ENCODE results near the gene LYST. TPM values are rescaled to one million over a fixed set of nuclear protein-coding genes. Genes with fewer than 3 reads are reported as not detected.

LYST gene
- total RNA-seq, 1 donor from 2014 or later: 16.4 TPM

DNA sequence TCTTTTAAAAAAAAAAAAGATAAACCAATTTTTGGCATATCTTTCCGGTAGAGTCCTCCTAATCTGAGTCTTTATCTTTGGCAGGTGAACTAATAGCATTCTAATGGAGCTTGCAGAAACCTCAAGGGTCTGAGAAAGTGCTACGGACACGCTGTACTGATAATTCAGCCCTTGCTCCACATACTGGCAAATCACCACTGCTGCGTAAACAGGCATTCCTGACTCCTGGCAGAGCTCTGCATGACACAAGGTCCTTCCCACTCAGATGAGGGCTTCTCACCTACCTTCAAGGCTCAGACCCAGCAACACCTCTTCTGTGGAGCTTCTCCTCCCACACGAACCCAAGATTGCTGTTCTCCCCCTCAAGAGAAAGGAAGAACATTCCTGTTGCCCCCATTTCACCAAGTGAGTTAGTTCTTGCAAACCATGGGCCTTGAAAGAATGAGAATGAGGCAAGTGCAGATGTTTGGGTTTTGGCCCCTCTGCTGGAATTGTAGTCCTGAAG lies 48.0 kb downstream of the LYST start:
- TF ChIP-seq, protein P1, sequence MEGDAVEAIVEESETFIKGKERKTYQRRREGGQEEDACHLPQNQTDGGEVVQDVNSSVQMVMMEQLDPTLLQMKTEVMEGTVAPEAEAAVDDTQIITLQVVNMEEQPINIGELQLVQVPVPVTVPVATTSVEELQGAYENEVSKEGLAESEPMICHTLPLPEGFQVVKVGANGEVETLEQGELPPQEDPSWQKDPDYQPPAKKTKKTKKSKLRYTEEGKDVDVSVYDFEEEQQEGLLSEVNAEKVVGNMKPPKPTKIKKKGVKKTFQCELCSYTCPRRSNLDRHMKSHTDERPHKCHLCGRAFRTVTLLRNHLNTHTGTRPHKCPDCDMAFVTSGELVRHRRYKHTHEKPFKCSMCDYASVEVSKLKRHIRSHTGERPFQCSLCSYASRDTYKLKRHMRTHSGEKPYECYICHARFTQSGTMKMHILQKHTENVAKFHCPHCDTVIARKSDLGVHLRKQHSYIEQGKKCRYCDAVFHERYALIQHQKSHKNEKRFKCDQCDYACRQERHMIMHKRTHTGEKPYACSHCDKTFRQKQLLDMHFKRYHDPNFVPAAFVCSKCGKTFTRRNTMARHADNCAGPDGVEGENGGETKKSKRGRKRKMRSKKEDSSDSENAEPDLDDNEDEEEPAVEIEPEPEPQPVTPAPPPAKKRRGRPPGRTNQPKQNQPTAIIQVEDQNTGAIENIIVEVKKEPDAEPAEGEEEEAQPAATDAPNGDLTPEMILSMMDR (IDR thresholded peaks at IDR 0.05): no peak
- H3K4me1 Mint-ChIP-seq (ENCODE audit: low read depth): peaks cover 12% of the 10 kb centered on the region
- no peak for DNase-seq (ENCODE audit: low spot score)
- no peaks in the 10 kb centered on the region for H3K36me3 Mint-ChIP-seq (ENCODE audit: low read depth)
- no peak overlapping the region for H3K27ac Mint-ChIP-seq (ENCODE audit: unreplicated experiment)
- no peaks in the 10 kb centered on the region for H3K27me3 Mint-ChIP-seq (ENCODE audit: low read depth)
- H3K4me3 Mint-ChIP-seq (ENCODE audit: unreplicated experiment): no peak overlapping the region
- no peaks in the 10 kb centered on the region for H3K9me3 Mint-ChIP-seq (ENCODE audit: low read depth)

DNA sequence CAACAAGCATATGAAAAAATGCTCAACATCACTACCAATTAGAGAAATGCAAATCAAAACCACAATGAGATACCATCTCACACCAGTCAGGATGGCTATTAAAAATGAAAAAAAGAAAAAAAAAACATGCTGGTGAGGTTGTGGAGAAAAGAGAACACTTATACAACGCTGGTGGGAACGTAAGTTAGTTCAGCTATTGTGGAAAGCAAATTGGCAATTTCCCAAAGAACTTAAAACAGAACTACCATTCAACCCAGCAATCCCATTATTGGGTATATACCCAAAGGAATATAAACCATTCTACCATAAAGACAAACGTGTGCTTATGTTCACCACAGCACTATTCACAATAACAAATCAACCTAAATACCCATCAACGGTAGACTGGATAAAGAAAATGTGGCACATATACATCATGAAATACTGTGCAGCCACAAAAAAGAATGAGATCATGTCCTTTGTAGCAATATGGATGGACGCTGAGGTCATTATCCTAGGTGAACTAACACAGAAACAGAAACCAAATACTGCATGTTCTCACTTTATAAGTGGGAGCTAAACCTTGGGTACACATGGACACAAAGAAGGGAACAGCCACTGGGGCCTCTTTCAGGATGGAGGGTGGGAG lies 49.5 kb downstream of the LYST start:
- no peak overlapping the region for H3K4me3 Mint-ChIP-seq (ENCODE audit: unreplicated experiment)
- DNase-seq (ENCODE audit: low spot score): no peak
- no peaks in the 10 kb centered on the region for H3K36me3 Mint-ChIP-seq (ENCODE audit: low read depth)
- no peaks in the 10 kb centered on the region for H3K9me3 Mint-ChIP-seq (ENCODE audit: low read depth)
- H3K27ac Mint-ChIP-seq (ENCODE audit: unreplicated experiment): no peak overlapping the region
- H3K27me3 Mint-ChIP-seq (ENCODE audit: low read depth): no peaks in the 10 kb centered on the region
- TF ChIP-seq, protein P1 (IDR thresholded peaks at IDR 0.05): no peak
- H3K4me1 Mint-ChIP-seq (ENCODE audit: low read depth): peaks cover 10% of the 10 kb centered on the region

DNA sequence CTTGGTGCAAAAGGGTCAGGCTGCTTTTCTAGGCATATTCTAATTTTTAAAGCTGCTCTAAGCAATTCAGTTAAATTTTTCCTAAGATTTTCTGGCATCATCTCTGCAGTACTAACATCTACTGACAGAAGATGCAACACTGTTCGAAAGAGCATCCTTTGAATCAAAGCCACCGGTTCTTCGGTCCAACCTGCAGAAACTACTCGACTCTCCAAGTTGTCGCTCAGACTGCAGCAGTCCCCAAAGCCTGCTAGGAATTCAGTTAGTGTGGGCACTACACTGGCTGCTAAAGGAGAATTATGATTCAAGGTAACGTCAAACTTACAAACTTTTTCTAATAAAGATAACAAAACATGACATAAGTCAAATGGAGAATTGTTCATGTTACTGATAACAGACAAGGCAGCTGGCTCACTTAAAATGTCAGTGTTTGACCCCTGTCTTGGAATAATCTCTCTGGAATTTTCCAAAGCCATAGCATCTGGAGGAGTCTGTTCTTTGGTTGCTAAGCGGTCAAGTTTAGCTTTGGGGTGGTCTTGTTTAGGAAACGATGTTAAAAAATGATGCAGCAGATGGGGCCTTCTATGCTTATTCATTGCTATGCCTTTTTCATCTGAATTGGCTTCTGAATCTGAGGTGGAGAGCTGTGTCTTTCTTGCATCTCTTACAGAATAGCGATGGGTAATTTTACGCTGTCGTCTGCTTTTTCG lies 56.9 kb downstream of the LYST start:
- Mint-ChIP-seq H3K9me3 (ENCODE audit: low read depth) (no peaks in the 10 kb centered on the region), H3K4me3 (ENCODE audit: unreplicated experiment) (no peak overlapping the region), H3K27ac (ENCODE audit: unreplicated experiment) (no peak overlapping the region), H3K27me3 (ENCODE audit: low read depth) (no peaks in the 10 kb centered on the region), H3K36me3 (ENCODE audit: low read depth) (peaks cover 2% of the 10 kb centered on the region), H3K4me1 (ENCODE audit: low read depth) (no peaks in the 10 kb centered on the region)
- DNase-seq (ENCODE audit: low spot score): no peak
- TF ChIP-seq, protein P1 (IDR thresholded peaks at IDR 0.05): no peak

DNA sequence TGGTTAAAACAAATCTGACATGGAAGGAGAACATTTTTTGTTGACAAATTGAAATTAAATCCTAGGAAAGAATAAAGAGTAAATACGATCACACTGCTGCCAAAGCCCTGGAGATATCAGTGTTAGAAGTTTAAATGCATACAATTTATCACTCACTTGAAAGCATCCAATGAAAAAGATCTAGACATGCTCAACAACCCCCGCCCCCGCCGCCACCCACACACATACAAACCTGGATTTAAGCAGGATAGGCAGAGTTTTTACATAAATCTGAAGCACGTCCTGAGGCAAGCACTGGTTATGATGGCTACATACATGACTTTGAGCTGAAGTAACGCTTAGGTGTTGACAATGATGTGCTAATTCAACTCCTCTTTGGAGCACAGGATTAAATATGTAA lies 58.5 kb downstream of the LYST start:
- TF ChIP-seq, protein P1 (IDR thresholded peaks at IDR 0.05): no peak
- DNase-seq (ENCODE audit: low spot score): no peak
- Mint-ChIP-seq H3K9me3 (ENCODE audit: low read depth) (no peaks in the 10 kb centered on the region), H3K27me3 (ENCODE audit: low read depth) (no peaks in the 10 kb centered on the region), H3K4me3 (ENCODE audit: unreplicated experiment) (no peak overlapping the region), H3K36me3 (ENCODE audit: low read depth) (peaks cover 3% of the 10 kb centered on the region), H3K27ac (ENCODE audit: unreplicated experiment) (no peak overlapping the region), H3K4me1 (ENCODE audit: low read depth) (no peaks in the 10 kb centered on the region)

DNA sequence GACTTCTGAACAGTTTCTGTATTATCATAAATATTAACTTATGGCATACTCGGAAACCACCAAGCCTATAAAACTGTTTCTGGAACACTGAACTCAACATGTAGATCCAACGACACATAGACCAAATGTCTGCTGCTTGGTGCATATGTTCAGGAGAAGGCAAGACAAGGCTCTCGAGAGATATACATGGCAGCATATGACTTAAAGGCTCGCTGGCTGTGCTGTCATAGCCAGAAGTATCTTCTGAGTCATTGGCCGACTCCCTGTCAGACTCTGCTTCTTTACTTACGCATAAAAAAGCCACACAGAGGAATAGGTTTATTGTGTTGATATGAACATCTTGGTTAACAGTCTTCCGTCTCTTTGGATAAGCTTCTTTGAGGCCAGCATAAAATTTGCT lies 60.6 kb downstream of the LYST start:
- Mint-ChIP-seq H3K36me3 (ENCODE audit: low read depth) (peaks cover 3% of the 10 kb centered on the region), H3K9me3 (ENCODE audit: low read depth) (no peaks in the 10 kb centered on the region), H3K4me3 (ENCODE audit: unreplicated experiment) (no peak overlapping the region), H3K27me3 (ENCODE audit: low read depth) (no peaks in the 10 kb centered on the region), H3K4me1 (ENCODE audit: low read depth) (no peaks in the 10 kb centered on the region), H3K27ac (ENCODE audit: unreplicated experiment) (no peak overlapping the region)
- no peak for DNase-seq (ENCODE audit: low spot score)
- TF ChIP-seq, protein P1 (IDR thresholded peaks at IDR 0.05): no peak
